Measurements from ENCODE around the gene MVB12B. TPM values are rescaled to one million over a fixed set of nuclear protein-coding genes. Genes with fewer than 3 reads are reported as not detected.

MVB12B gene
- total RNA-seq, 1 experiment from 2014 or later, result 10.9 TPM

- Histone ChIP-seq H3K27ac (ENCODE audit: low read depth, low read length) (no peak overlapping the region), H3K9ac (ENCODE audit: low read length) (no peak overlapping the region), H3K27me3 (ENCODE audit: insufficient read depth, low read length) (peaks cover 32% of the 10 kb centered on the region; the same call in 1 of the 2 replicates), H3K4me1 (ENCODE audit: control insufficient read depth in 1 of 2, insufficient read depth in 2 of 2, low read length in 2 of 2) (peaks cover 10 to 16% of the 10 kb centered on the region in 2 experiments; a peak in 3 of 4 replicates), H3K36me3 (ENCODE audit: control insufficient read depth in 1 of 2, insufficient read depth in 2 of 2, low read length in 2 of 2) (no peaks in the 10 kb centered on the region), H3K4me3 (replicated peaks in 1 of 2; ENCODE audit: low read depth in 1 of 2, low read length in 2 of 2) (no peak overlapping the region), H4K20me1 (ENCODE audit: insufficient read depth) (no peaks in the 10 kb centered on the region), H3K79me2 (ENCODE audit: insufficient read depth, low read length) (no peaks in the 10 kb centered on the region), H3K9me3 (ENCODE audit: control insufficient read depth in 1 of 2, insufficient read depth in 1 of 2, low read depth in 1 of 2, low read length in 2 of 2) (no peaks in the 10 kb centered on the region), H2AFZ (ENCODE audit: low read depth, low read length, poor library complexity, severe bottlenecking) (no peak overlapping the region), H3K4me2 (ENCODE audit: low read length) (no peak overlapping the region), H3K9me2 (ENCODE audit: insufficient read depth) (no peaks in the 10 kb centered on the region)
- RAD21 ChIA-PET (ENCODE audit: low non-redundant PET in 1 of 2, low total read pairs in 2 of 2, uncharacterized antibody in 2 of 2, unreplicated experiment in 2 of 2), result no interaction called here
- ATAC-seq, result no peak
- POLR2A ChIA-PET, result no interaction called here
- CTCF ChIA-PET, result interaction anchor here (1.2 kb wide), 1 partner anchor 37 kb away, joined by 3 read pairs; no protein-coding TSS in a partner anchor
- BruUV-seq (replicated peaks), result no TSS peak
- intact Hi-C loops (cut with micrococcal nuclease), result loop anchor here (5.0 kb wide), 1 partner anchor 39 kb away; no protein-coding TSS in a partner anchor
- TF ChIP-seq ZNF274 (IDR thresholded peaks at IDR 0.05; ENCODE audit: low read depth, low read length) (no peak), SIN3A (IDR thresholded peaks at IDR 0.05; ENCODE audit: low read depth) (no peak), SP1 (IDR thresholded peaks at IDR 0.05; ENCODE audit: low read depth) (no peak), ELF1 (IDR thresholded peaks at IDR 0.05; ENCODE audit: borderline replicate concordance, low read depth) (no peak), FOSL1 (IDR thresholded peaks at IDR 0.05; ENCODE audit: low read depth) (no peak), ZFX (IDR thresholded peaks at IDR 0.05) (no peak), CBX3 (IDR thresholded peaks at IDR 0.05; ENCODE audit: low read depth) (no peak), CTCF (IDR thresholded peaks at IDR 0.05 in 2 of 3, conservative IDR thresholded peaks at IDR 0.05 in 1 of 3; ENCODE audit: borderline replicate concordance in 1 of 3, insufficient read depth in 1 of 3, low read depth in 2 of 3, low read length in 2 of 3) (no peak), RAD21 (IDR thresholded peaks at IDR 0.05; ENCODE audit: low read depth) (no peak), POLR2AphosphoS5 (IDR thresholded peaks at IDR 0.05; ENCODE audit: low read depth, low read length) (no peak)
- DNase-seq (ENCODE audit: low read depth, low spot score), result no peak
Measured at GRCh38 chr9:126518763-126519162, 192.1 kb downstream of the MVB12B start.

Data from HCT116 (cell line).